GM21786 (cell line): ENCODE measurements around the gene PRAMEF13.
"Not testable (repeated sequence)": the region's sequence is repeated elsewhere in the genome, so short reads cannot be mapped to it uniquely, and the experiment has no call there.

ENCODE experiments used
- ATAC-seq: cut with Tn5 transposase; IDR thresholded peaks from one replicate; pipeline ENCODE4 v1.9.1; 2021; ENCODE audit not compliant: unreplicated experiment

PRAMEF13 gene

DNA sequence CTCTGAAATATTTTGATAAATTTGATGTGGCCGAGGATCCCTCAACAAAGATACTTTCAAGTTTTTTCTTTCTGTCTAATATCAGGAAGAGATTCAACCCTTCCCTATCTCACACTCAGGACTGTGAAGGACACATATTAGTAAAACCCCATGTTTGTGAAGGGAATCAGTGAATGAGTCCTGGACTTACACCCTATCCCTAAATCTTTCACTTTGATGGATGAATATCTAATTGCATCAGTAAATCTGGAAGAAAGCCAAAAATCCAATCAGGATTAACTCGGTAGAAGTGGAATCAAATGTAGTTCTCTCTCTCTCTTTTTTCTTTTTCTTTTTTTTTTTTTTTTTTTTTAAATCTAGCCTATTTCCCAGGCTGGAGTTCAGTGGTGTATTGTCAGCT, 29.7 kb downstream of the PRAMEF13 start, which contains the start of gene PRAMEF9:
TSS of gene PRAMEF9 (plus strand) at position 301 of the 400 bp plus-strand sequence. CDS start 3,433 bp downstream, outside the sequence.
- not testable (repeated sequence) for ATAC-seq

DNA sequence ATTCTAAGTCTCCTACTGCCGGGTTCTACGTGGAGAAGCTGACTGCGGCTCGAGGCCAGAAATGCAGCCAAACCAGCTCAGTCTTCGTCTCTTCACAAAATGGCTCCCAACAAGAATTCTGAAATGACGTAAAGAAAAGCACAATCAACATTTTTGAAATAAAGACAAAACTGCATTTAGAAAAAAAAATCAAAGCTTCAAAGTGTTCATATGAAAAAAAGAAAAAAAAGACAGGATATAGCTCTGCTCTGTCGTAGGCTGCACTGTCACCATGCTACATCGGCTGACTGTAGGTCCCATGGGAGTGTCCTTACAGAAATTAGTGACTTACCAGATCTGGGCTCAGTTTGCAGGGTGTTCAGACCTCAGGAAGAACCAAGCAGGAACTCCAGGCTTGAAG, 35.7 kb downstream of the PRAMEF13 start, which contains the start of gene HNRNPCL4:
TSS of gene HNRNPCL4 (minus strand) at position 101 of the 400 bp plus-strand sequence. CDS start 164 bp downstream, outside the sequence.
- ATAC-seq: not testable (repeated sequence)

DNA sequence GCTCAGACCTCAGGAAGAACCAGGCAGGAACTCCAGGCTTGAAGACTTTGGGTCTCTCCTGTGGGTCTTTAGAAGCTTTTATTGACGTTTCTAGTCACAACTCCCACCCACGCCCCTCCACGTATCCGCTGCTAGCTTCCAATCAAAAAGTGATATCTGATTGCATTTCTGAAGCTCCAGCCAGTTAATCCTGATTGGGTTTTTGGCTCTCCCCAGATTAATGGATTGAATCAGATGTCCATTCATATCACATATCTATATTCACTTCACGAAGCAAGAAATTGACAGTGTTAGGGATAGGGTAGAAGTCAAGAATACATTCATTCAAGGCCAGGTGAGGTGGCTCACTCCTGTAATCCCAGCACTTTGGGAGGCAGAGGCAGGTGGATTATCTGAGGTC, 45.3 kb downstream of the PRAMEF13 start, which contains the start of gene PRAMEF26:
TSS of gene PRAMEF26 (minus strand) at position 101 of the 400 bp plus-strand sequence. CDS start 2,914 bp downstream, outside the sequence.
- not testable (repeated sequence) for ATAC-seq
